GM12878 (cell line): ENCODE results near the gene SF3A1. TPM values are rescaled to one million over a fixed set of nuclear protein-coding genes. Genes with fewer than 3 reads are reported as not detected.

ENCODE experiments used
- ATAC-seq: fragments of 200-7000 bp; cut with Tn5 transposase; 3 replicates; pipeline ENCODE4 v1.9.1; 2020; ENCODE audit warnings: mild to moderate bottlenecking, moderate library complexity
- BruUV-seq: library from RNA; stranded (reverse); fragments of 400-500 nt; replicated peaks from 2 replicates; lab custom pipeline; 2021; lab: Mats Ljungman, UMichigan
- CTCF ChIA-PET: fragments of 300-600 bp; sonication (Branson Sonifier 250); formaldehyde crosslinking; extraction: SDS; loops from one replicate; lab custom pipeline; 2021; ENCODE audit warnings: inconsistent platforms; lab: Yijun Ruan, JAX
- POLR2A ChIA-PET: fragments of 350-600 bp; formaldehyde crosslinking; extraction: SDS; loops from one replicate; lab custom pipeline; 2021; ENCODE audit warnings: inconsistent platforms; lab: Charles Lee
- RAD21 ChIA-PET: fragments of 300-600 bp; sonication (Branson Sonifier 250); formaldehyde crosslinking; loops from one replicate; lab custom pipeline; 2023; ENCODE audit warnings: antibody characterized with exemption; ENCODE audit not compliant: unreplicated experiment; lab: Charles Lee
- SMC1A ChIA-PET: fragments of 300-600 bp; sonication (Branson Sonifier 250); formaldehyde crosslinking; loops from one replicate; lab custom pipeline; 2023; ENCODE audit not compliant: unreplicated experiment, uncharacterized antibody; lab: Charles Lee
- DNase-seq: peaks from one replicate; pipeline ENCODE4 v3.0.0-alpha.2; 2011; ENCODE audit warnings: low read depth, low spot score
- FAIRE-seq: peaks from 3 replicates; lab custom pipeline; 2011; peaks lifted over from hg19 to GRCh38; lab: Jason Lieb, UNC
- H2AFZ ChIP-seq: 2 replicates; pipeline ENCODE4 v1.6.0; 2011; ENCODE audit warnings: low read depth, low read length, control low read depth; ENCODE audit not compliant: control insufficient read depth
- H3K27ac ChIP-seq: 2 replicates; pipeline ENCODE4 v1.5.1; 2011; ENCODE audit warnings: control low read depth; ENCODE audit not compliant: control insufficient read depth, insufficient read depth
- H3K27me3 ChIP-seq, 2 experiments: replicated peaks in 1 of 2; 2 replicates each; pipeline versions ENCODE4 v1.6.0 to v1.6.1; 2011; ENCODE audit warnings: low read length in 1 of 2; ENCODE audit not compliant: control insufficient read depth in 2 of 2, insufficient read depth in 2 of 2
- H3K36me3 ChIP-seq, 2 experiments: 2 replicates each; pipeline ENCODE4 v1.5.1; 2011; ENCODE audit warnings: low read length in 1 of 2; ENCODE audit not compliant: control insufficient read depth in 2 of 2, insufficient read depth in 2 of 2
- H3K4me1 ChIP-seq: 2 replicates; pipeline ENCODE4 v1.6.1; 2011; ENCODE audit warnings: mild to moderate bottlenecking, low read length, moderate library complexity, mixed read lengths; ENCODE audit not compliant: control insufficient read depth, insufficient read depth
- H3K4me2 ChIP-seq: 2 replicates; pipeline ENCODE4 v1.6.0; 2011; ENCODE audit warnings: control low read depth; ENCODE audit not compliant: control insufficient read depth, insufficient read depth
- H3K4me3 ChIP-seq: fragments of 200-600 bp; sonication (generic); 2 replicates; pipeline ENCODE4 v1.5.1; 2016
- H3K79me2 ChIP-seq: 2 replicates; pipeline ENCODE4 v1.6.0; 2011; ENCODE audit warnings: low read length; ENCODE audit not compliant: control insufficient read depth, insufficient read depth
- H3K9ac ChIP-seq: 2 replicates; pipeline ENCODE4 v1.8.0; 2011; ENCODE audit warnings: low read length, control low read depth, mixed read lengths; ENCODE audit not compliant: control insufficient read depth, insufficient read depth
- H3K9me3 ChIP-seq: replicated peaks from 3 replicates; pipeline ENCODE4 v1.5.1; 2011; ENCODE audit warnings: mild to moderate bottlenecking, low read length; ENCODE audit not compliant: control insufficient read depth, insufficient read depth
- H4K20me1 ChIP-seq: 2 replicates; pipeline ENCODE4 v1.6.0; 2011; ENCODE audit not compliant: control insufficient read depth, insufficient read depth
- CEBPZ ChIP-seq: fragments of 150-350 bp; IDR thresholded peaks from 2 replicates; pipeline ENCODE4 v1.6.1; 2016; ENCODE audit warnings: low read depth, low read length
- POLR2A ChIP-seq: IDR thresholded peaks from 2 replicates; pipeline ENCODE4 v1.6.1; 2011; ENCODE audit warnings: low read depth, mild to moderate bottlenecking, low read length
- WGBS: methylation state at CpG from one replicate; pipeline ENCODE4 v1.1.6; 2016; ENCODE audit warnings: low lambda C conversion rate; ENCODE audit not compliant: insufficient replicate concordance, insufficient coverage; ENCODE audit errors: missing lambda C conversion rate; 5-methylcytosine and 5-hydroxymethylcytosine counted together
- in situ Hi-C: fragments of 300-500 bp; cut with MboI; formaldehyde crosslinking; loops from 9 replicates; pipeline ENCODE4 v1.14.3; 2018; ENCODE audit warnings: mixed read lengths
- intact Hi-C: fragments of 100-400 bp; cut with micrococcal nuclease; formaldehyde crosslinking; loops from one replicate; pipeline ENCODE4 v1.14.2; 2022; ENCODE audit not compliant: unreplicated experiment
- polyA plus RNA-seq, 11 experiments: library from polyadenylated mRNA; depleted of rRNA in 4 of 11; unstranded in 6 of 11; stranded (reverse) in 5 of 11; fragments of >200 nt; fragmentation: Nextera tagmentation in 4 of 11; fragmentation: Illumina TruSeq in 1 of 11; extraction: Ambion mirVana in 4 of 11; extraction: Trizol in 1 of 11; gene quantifications; 1 replicate in 1 of 11; 2 replicates in 10 of 11; pipeline versions ENCODE4 v1.2.1 to v1.2.3, GENCODE V29; 2011 to 2016; ENCODE audit warnings: inconsistent platforms in 2 of 11, missing spikeins in 2 of 11, low read depth in 1 of 11
- total RNA-seq, 4 experiments: library from RNA; depleted of rRNA in 3 of 4; stranded (reverse); fragments of >200 nt in 3 of 4; fragmentation: Illumina TruSeq in 1 of 4; extraction: Trizol in 1 of 4; gene quantifications; 2 replicates each; pipeline versions ENCODE4 v1.2.1 to v1.2.3, GENCODE V29; 2013 to 2021

Gene SF3A1
- total and polyA plus RNA-seq, 10 of the 15 experiments (the other 5 are each of a cell fraction or from before 2014, with no cell fraction given), result 10.4 to 239 (median 46.0) TPM

GRCh38 chr22:30290342-30291057 is 66.2 kb downstream of the SF3A1 start:
- H3K9me3 ChIP-seq, result no peaks in the 10 kb centered on the region
- TF ChIP-seq POLR2A, result peak; percentile 19; the same call in 1 of the 2 replicates
- no peak for TF ChIP-seq CEBPZ
- WGBS, result 16% methylated on average over 3 of the region's 3 CpGs
- no peak overlapping the region for H3K4me3 ChIP-seq
- H3K27me3 ChIP-seq, result no peaks in the 10 kb centered on the region
- H4K20me1 ChIP-seq, result no peaks in the 10 kb centered on the region
- H3K27ac ChIP-seq, result peak overlapping the region; percentile 55
- peaks cover 25% of the 10 kb centered on the region for H3K4me1 ChIP-seq
- H3K9ac ChIP-seq, result peak overlapping the region; percentile 27
- H3K79me2 ChIP-seq, result no peaks in the 10 kb centered on the region
- CTCF ChIA-PET, result interaction anchor here (1.0 to 10.5 kb wide), 7 partner anchors 18 to 133 kb away, joined by 3 to 436 read pairs (median 73); partner anchors contain the start of genes CCDC157, MTFP1, RNF215 and SF3A1
- SMC1A ChIA-PET, result interaction anchor here (1.0 to 7.9 kb wide), 8 partner anchors 16 to 133 kb away, joined by 3 to 201 read pairs (median 18); partner anchors contain the start of genes RNF215 and TBC1D10A
- RAD21 ChIA-PET, result interaction anchor here (0.9 to 6.2 kb wide), 12 partner anchors 13 to 187 kb away, joined by 3 to 277 read pairs (median 20); partner anchors contain the start of genes CCDC157, MTFP1, RNF215 and SF3A1
- H3K36me3 ChIP-seq, result peaks cover 2 to 20% of the 10 kb centered on the region in 2 experiments; a peak in 3 of 4 replicates
- no TSS peak for BruUV-seq
- H3K4me2 ChIP-seq, result peak overlapping the region; percentile 90; the same call in 1 of the 2 replicates
- ATAC-seq, result peak; percentile 18
- intact Hi-C loops, result no loop called here
- no peak for DNase-seq
- H2AFZ ChIP-seq, result no peak overlapping the region
- FAIRE-seq, result peak; percentile 69
- POLR2A ChIA-PET, result interaction anchor here (0.5 to 4.2 kb wide), 9 partner anchors 13 to 134 kb away, joined by 3 to 28 read pairs (median 4); partner anchors contain the start of genes RNF215, SF3A1 and TBC1D10A
- in situ Hi-C loops, result no loop called here
